A673 (cell line): ENCODE results near the gene FRMD4A. TPM values are rescaled to one million over a fixed set of nuclear protein-coding genes. Genes with fewer than 3 reads are reported as not detected.
"Not testable (repeated sequence)": the region's sequence is repeated elsewhere in the genome, so short reads cannot be mapped to it uniquely, and the experiment has no call there.

Experiments used
- BruUV-seq: library from RNA; stranded (reverse); fragments of 400-500 nt; replicated peaks from 2 replicates; lab custom pipeline; 2021; lab: Mats Ljungman, UMichigan
- CTCF ChIA-PET: fragments of 300-600 bp; sonication (Branson Sonifier 250); formaldehyde crosslinking; loops from one replicate; lab custom pipeline; 2022; ENCODE audit warnings: antibody characterized with exemption; lab: Charles Lee
- POLR2A ChIA-PET: fragments of 300-600 bp; sonication (Branson Sonifier 250); formaldehyde crosslinking; loops from one replicate; lab custom pipeline; 2022; ENCODE audit warnings: antibody characterized with exemption; ENCODE audit not compliant: low non-redundant PET; lab: Charles Lee
- DNase-seq: peaks from one replicate; pipeline ENCODE4 v3.0.0-alpha.2; 2015; ENCODE audit warnings: low spot score
- H3K27ac ChIP-seq: fragments of 200-600 bp; sonication (generic); 2 replicates; pipeline ENCODE4 v1.5.1; 2016; ENCODE audit warnings: mixed run types, low read depth, mild to moderate bottlenecking, mixed read lengths, antibody characterized with exemption, low read length; ENCODE audit not compliant: poor library complexity, severe bottlenecking
- H3K27me3 ChIP-seq: fragments of 200-600 bp; sonication (generic); replicated peaks from 2 replicates; pipeline ENCODE4 v1.6.1; 2017; ENCODE audit warnings: mixed run types, low read depth, mild to moderate bottlenecking, mixed read lengths, antibody characterized with exemption, low read length; ENCODE audit not compliant: insufficient read depth, poor library complexity
- H3K36me3 ChIP-seq: fragments of 200-600 bp; sonication (generic); 2 replicates; pipeline ENCODE4 v1.6.1; 2016; ENCODE audit warnings: mixed run types, mild to moderate bottlenecking, mixed read lengths, antibody characterized with exemption, low read length; ENCODE audit not compliant: insufficient read depth, poor library complexity, severe bottlenecking
- H3K4me1 ChIP-seq: fragments of 200-600 bp; sonication (generic); 2 replicates; pipeline ENCODE4 v1.6.1; 2017; ENCODE audit warnings: mixed run types, mild to moderate bottlenecking, mixed read lengths, antibody characterized with exemption, low read length; ENCODE audit not compliant: insufficient read depth, poor library complexity, severe bottlenecking
- H3K4me3 ChIP-seq: fragments of 200-600 bp; sonication (generic); 2 replicates; pipeline ENCODE4 v1.5.1; 2016; ENCODE audit warnings: low read depth, mixed run types, mild to moderate bottlenecking, mixed read lengths, low read length; ENCODE audit not compliant: poor library complexity, severe bottlenecking
- H3K9me3 ChIP-seq: fragments of 200-600 bp; sonication (generic); 2 replicates; pipeline ENCODE4 v1.6.1; 2016; ENCODE audit warnings: mixed run types, low read depth, mild to moderate bottlenecking, mixed read lengths, antibody characterized with exemption, low read length; ENCODE audit not compliant: poor library complexity, severe bottlenecking
- EZH2 ChIP-seq: fragments of 200-600 bp; sonication (generic); IDR thresholded peaks from 2 replicates; pipeline ENCODE4 v1.6.1; 2017; ENCODE audit warnings: borderline replicate concordance, low read depth, mild to moderate bottlenecking, mixed read lengths, antibody characterized with exemption, low read length; ENCODE audit not compliant: poor library complexity, severe bottlenecking
- intact Hi-C: fragments of 100-400 bp; cut with micrococcal nuclease; formaldehyde crosslinking; loops from one replicate; pipeline ENCODE4 v1.10.0; 2022; ENCODE audit not compliant: unreplicated experiment
- total RNA-seq: library from RNA; stranded (reverse); gene quantifications from 2 replicates; pipeline ENCODE4 v1.2.3, GENCODE V29; 2021
- TF ChIP-seq, protein P1 (sequence below): fragments of 300-800, 200-600 bp; sonication (generic); conservative IDR thresholded peaks from 2 replicates; pipeline ENCODE4 v1.5.1; 2017; ENCODE audit warnings: low read depth, mild to moderate bottlenecking, antibody characterized with exemption, low read length, moderate library complexity, mixed read lengths

FRMD4A gene
- total RNA-seq, 1 experiment from 2014 or later: 26.3 TPM

DNA sequence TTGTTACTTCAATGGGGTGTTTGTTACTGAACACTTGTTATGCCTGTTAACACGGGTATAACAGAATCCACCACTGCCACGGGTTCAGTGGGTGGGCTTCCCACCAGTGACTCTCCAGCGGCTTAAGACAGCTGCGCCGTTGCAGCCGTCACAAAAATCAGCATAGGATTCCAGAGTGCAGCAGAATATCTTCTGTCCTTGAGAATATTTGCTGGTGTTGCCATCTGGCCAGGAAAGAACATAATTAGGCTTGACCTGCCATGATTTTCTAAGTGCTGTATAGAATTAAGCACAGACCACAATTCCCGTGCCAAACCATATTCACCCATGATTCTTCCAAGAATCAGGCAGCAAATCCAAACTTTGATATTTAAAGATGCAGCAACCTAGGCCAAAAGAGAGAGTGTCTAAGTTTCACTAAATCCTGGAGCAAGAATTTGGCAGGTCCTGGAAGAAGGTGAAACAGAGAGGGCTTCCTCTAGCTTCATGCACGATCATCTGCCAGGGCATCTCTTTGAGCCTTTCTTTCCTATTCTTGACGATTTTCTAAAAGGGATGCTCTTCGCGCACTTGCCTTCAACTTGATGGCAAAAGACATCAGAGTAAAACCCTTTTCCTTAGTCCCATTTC lies 95.0 kb downstream of the FRMD4A start:
- BruUV-seq: no TSS peak
- no peak overlapping the region for H3K4me3 ChIP-seq
- TF ChIP-seq, protein P1, sequence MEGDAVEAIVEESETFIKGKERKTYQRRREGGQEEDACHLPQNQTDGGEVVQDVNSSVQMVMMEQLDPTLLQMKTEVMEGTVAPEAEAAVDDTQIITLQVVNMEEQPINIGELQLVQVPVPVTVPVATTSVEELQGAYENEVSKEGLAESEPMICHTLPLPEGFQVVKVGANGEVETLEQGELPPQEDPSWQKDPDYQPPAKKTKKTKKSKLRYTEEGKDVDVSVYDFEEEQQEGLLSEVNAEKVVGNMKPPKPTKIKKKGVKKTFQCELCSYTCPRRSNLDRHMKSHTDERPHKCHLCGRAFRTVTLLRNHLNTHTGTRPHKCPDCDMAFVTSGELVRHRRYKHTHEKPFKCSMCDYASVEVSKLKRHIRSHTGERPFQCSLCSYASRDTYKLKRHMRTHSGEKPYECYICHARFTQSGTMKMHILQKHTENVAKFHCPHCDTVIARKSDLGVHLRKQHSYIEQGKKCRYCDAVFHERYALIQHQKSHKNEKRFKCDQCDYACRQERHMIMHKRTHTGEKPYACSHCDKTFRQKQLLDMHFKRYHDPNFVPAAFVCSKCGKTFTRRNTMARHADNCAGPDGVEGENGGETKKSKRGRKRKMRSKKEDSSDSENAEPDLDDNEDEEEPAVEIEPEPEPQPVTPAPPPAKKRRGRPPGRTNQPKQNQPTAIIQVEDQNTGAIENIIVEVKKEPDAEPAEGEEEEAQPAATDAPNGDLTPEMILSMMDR: no peak
- no peak for TF ChIP-seq EZH2
- H3K27ac ChIP-seq: no peak overlapping the region
- DNase-seq: no peak
- H3K9me3 ChIP-seq: no peaks in the 10 kb centered on the region
- POLR2A ChIA-PET: no interaction called here
- CTCF ChIA-PET: interaction anchor here (0.6 kb wide), 1 partner anchor 247 kb away, joined by 3 read pairs; no protein-coding TSS in a partner anchor
- intact Hi-C loops: no loop called here
- H3K27me3 ChIP-seq: peaks cover 56% of the 10 kb centered on the region
- H3K4me1 ChIP-seq: no peaks in the 10 kb centered on the region
- H3K36me3 ChIP-seq: no peaks in the 10 kb centered on the region

DNA sequence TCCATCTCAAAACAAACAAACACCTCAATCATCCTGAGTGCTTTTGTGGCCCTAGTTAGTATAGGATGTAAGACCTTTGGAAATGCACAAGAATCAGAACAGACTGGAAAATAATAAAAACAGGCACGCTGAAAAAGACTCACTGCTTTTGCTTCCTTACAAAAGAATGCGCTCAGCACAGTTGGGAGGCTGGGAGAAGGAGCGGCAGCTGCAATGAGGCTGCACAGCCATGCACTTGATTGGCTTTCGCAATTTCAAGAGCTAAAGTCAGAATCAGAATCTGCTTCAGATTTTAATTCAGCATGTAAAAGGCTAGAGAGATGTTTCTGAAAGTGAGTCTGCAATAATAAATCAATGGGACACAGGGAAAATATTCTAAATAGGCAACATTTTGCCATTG lies 97.2 kb downstream of the FRMD4A start:
- DNase-seq: no peak
- ChIA-PET CTCF (no interaction called here), POLR2A (no interaction called here)
- BruUV-seq: no TSS peak
- no peak overlapping the region for H3K27ac ChIP-seq
- H3K36me3 ChIP-seq: no peaks in the 10 kb centered on the region
- H3K4me3 ChIP-seq: no peak overlapping the region
- intact Hi-C loops: no loop called here
- H3K4me1 ChIP-seq: no peaks in the 10 kb centered on the region
- TF ChIP-seq EZH2: no peak
- TF ChIP-seq, protein P1: no peak
- H3K27me3 ChIP-seq: peaks cover 71% of the 10 kb centered on the region
- H3K9me3 ChIP-seq: no peaks in the 10 kb centered on the region

GRCh38 chr10:14228798-14229197 lies 101.9 kb downstream of the FRMD4A start:
- H3K4me1 ChIP-seq, H3K36me3 ChIP-seq, BruUV-seq, H3K4me3 ChIP-seq, DNase-seq, intact Hi-C loops, H3K9me3 ChIP-seq, H3K27ac ChIP-seq, POLR2A ChIA-PET, CTCF ChIA-PET: not testable (repeated sequence)
- H3K27me3 ChIP-seq: peaks cover 75% of the 10 kb centered on the region

DNA sequence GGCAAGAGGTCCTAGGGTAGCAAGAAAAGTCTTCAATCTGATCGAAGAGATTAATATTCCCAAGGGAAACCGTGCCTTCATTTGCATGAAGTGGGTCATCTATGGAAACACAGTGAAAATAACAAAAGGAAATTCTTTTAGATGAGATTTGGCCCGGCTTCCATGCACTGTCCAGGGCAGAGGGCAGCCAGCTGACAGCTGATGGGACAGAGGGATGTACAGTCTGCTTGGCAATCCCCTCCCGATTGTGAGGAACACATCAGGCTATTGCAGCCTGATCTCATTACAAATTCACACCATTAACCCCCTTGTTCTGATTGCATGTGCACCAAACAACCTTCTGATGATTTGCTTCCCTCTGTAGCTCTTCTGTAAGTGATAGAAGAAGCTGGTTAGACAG lies 105.3 kb downstream of the FRMD4A start:
- H3K4me3 ChIP-seq: no peak overlapping the region
- CTCF ChIA-PET: no interaction called here
- TF ChIP-seq, protein P1: no peak
- TF ChIP-seq EZH2: no peak
- H3K36me3 ChIP-seq: no peaks in the 10 kb centered on the region
- DNase-seq: no peak
- H3K9me3 ChIP-seq: no peaks in the 10 kb centered on the region
- BruUV-seq: no TSS peak
- intact Hi-C loops: no loop called here
- no peak overlapping the region for H3K27ac ChIP-seq
- peaks cover 55% of the 10 kb centered on the region for H3K27me3 ChIP-seq
- POLR2A ChIA-PET: no interaction called here
- no peaks in the 10 kb centered on the region for H3K4me1 ChIP-seq
